Fibroblast of lung (primary cell): ENCODE measurements around the gene REL. TPM values are rescaled to one million over a fixed set of nuclear protein-coding genes. Genes with fewer than 3 reads are reported as not detected.

Source experiments
- DNase-seq, 2 donors: peaks; one replicate each; pipeline versions ENCODE4 v3.0.0 to v3.0.0-alpha.2; 2010; ENCODE audit warnings: low read depth in 2 of 2
- H2AFZ ChIP-seq: 2 replicates; pipeline ENCODE4 v1.5.1; 2012; ENCODE audit warnings: low read length, control low read depth, inconsistent platforms
- H3K27ac ChIP-seq: 2 replicates; pipeline ENCODE4 v1.5.1; 2011; ENCODE audit warnings: low read length, control low read depth; ENCODE audit not compliant: insufficient read depth
- H3K27me3 ChIP-seq: 2 replicates; pipeline ENCODE4 v1.5.1; 2011; ENCODE audit warnings: mild to moderate bottlenecking, low read length; ENCODE audit not compliant: control insufficient read depth, insufficient read depth
- H3K36me3 ChIP-seq: 2 replicates; pipeline ENCODE4 v1.5.1; 2011; ENCODE audit warnings: low read length; ENCODE audit not compliant: control insufficient read depth, insufficient read depth
- H3K4me1 ChIP-seq: 2 replicates; pipeline ENCODE4 v1.5.1; 2011; ENCODE audit warnings: low read length; ENCODE audit not compliant: control insufficient read depth, insufficient read depth; ENCODE audit errors: extremely low read depth
- H3K4me2 ChIP-seq: 2 replicates; pipeline ENCODE4 v1.5.1; 2011; ENCODE audit warnings: low read length, control low read depth; ENCODE audit not compliant: insufficient read depth; ENCODE audit errors: extremely low read depth
- H3K4me3 ChIP-seq, 4 experiments: fragments of 200-600 bp in 1 of 4; sonication (generic) in 1 of 4; replicated peaks in 1 of 4; 2 replicates each; pipeline ENCODE4 v1.5.1; 2011 to 2016; ENCODE audit warnings: low read length in 4 of 4, low read depth in 3 of 4, mild to moderate bottlenecking in 3 of 4, control low read depth in 2 of 4, inconsistent platforms in 1 of 4, mixed read lengths in 1 of 4; ENCODE audit not compliant: insufficient read depth in 1 of 4; ENCODE audit errors: control extremely low read depth in 1 of 4
- H3K79me2 ChIP-seq: 2 replicates; pipeline ENCODE4 v1.5.1; 2012; ENCODE audit warnings: mild to moderate bottlenecking, low read length, inconsistent platforms; ENCODE audit not compliant: control insufficient read depth, insufficient read depth
- H3K9ac ChIP-seq: 2 replicates; pipeline ENCODE4 v1.5.1; 2011; ENCODE audit warnings: mild to moderate bottlenecking, low read length, control low read depth; ENCODE audit not compliant: insufficient read depth
- H3K9me3 ChIP-seq: 2 replicates; pipeline ENCODE4 v1.5.1; 2012; ENCODE audit warnings: low read depth, low read length; ENCODE audit not compliant: control insufficient read depth, insufficient read depth
- H4K20me1 ChIP-seq: 2 replicates; pipeline ENCODE4 v1.5.1; 2011; ENCODE audit warnings: low read length; ENCODE audit not compliant: control insufficient read depth, insufficient read depth; ENCODE audit errors: extremely low read depth
- CTCF ChIP-seq, 2 donors: IDR thresholded peaks in 1 of 2; conservative IDR thresholded peaks in 1 of 2; 1 replicate in 1 of 2; 2 replicates in 1 of 2; pipeline ENCODE4 v1.5.1; 2011 to 2012; ENCODE audit warnings: low read length in 2 of 2, control low read depth in 1 of 2, inconsistent platforms in 1 of 2, low read depth in 1 of 2, mild to moderate bottlenecking in 1 of 2
- EZH2 ChIP-seq: IDR thresholded peaks from 2 replicates; pipeline ENCODE4 v1.5.1; 2012; ENCODE audit warnings: low read length, control low read depth, mild to moderate bottlenecking; ENCODE audit errors: missing control alignments
- polyA plus RNA-seq, 2 donors: library from polyadenylated mRNA; depleted of rRNA in 1 of 2; stranded (reverse) in 1 of 2; unstranded in 1 of 2; fragments of >200 nt; gene quantifications; 2 replicates each; pipeline ENCODE4 v1.2.1, GENCODE V29; 2011 to 2012; ENCODE audit warnings: missing spikeins in 1 of 2
- total RNA-seq: library from RNA; depleted of rRNA; stranded (reverse); fragments of >200 nt; gene quantifications from 2 replicates; pipeline ENCODE4 v1.2.1, GENCODE V29; 2014

Gene REL
- total and polyA plus RNA-seq, 2 donors (not counting 1 experiment from before 2014, with no cell fraction given), result 2.0 to 2.8 TPM

- no peaks in the 10 kb centered on the region for H3K4me1 ChIP-seq
- no peaks in the 10 kb centered on the region for H3K27me3 ChIP-seq
- TF ChIP-seq CTCF (conservative IDR thresholded peaks at IDR 0.05 in 1 of 2, IDR thresholded peaks at IDR 0.05 in 1 of 2; ENCODE audit: low read depth in 1 of 2, low read length in 2 of 2) (no peak), EZH2 (no peak)
- H3K27ac ChIP-seq, result no peak overlapping the region
- no peak overlapping the region for H2AFZ ChIP-seq
- no peaks in the 10 kb centered on the region for H3K9me3 ChIP-seq
- DNase-seq, result no peak
- no peaks in the 10 kb centered on the region for H4K20me1 ChIP-seq
- H3K4me2 ChIP-seq, result no peak overlapping the region
- H3K79me2 ChIP-seq, result no peaks in the 10 kb centered on the region
- no peak overlapping the region for H3K4me3 ChIP-seq
- no peaks in the 10 kb centered on the region for H3K36me3 ChIP-seq
- H3K9ac ChIP-seq, result no peak overlapping the region
Observed at GRCh38 chr2:60939622-60940021, 58.2 kb downstream of the REL start.

- Histone ChIP-seq H3K27ac (no peak overlapping the region), H3K4me1 (no peaks in the 10 kb centered on the region), H3K79me2 (no peaks in the 10 kb centered on the region), H3K9me3 (no peaks in the 10 kb centered on the region), H3K4me3 (no peak overlapping the region), H3K9ac (no peak overlapping the region), H3K4me2 (no peak overlapping the region), H3K27me3 (no peaks in the 10 kb centered on the region), H4K20me1 (no peaks in the 10 kb centered on the region), H3K36me3 (no peaks in the 10 kb centered on the region), H2AFZ (no peak overlapping the region)
- TF ChIP-seq CTCF (conservative IDR thresholded peaks at IDR 0.05 in 1 of 2, IDR thresholded peaks at IDR 0.05 in 1 of 2; ENCODE audit: low read depth in 1 of 2, low read length in 2 of 2) (no peak), EZH2 (no peak)
- no peak for DNase-seq
Observed at GRCh38 chr2:60945341-60945740, 64.0 kb downstream of the REL start.

- no peak overlapping the region for H3K9ac ChIP-seq
- DNase-seq, result no peak
- H3K4me1 ChIP-seq, result no peaks in the 10 kb centered on the region
- H3K27ac ChIP-seq, result no peak overlapping the region
- no peaks in the 10 kb centered on the region for H4K20me1 ChIP-seq
- no peak overlapping the region for H3K4me2 ChIP-seq
- no peaks in the 10 kb centered on the region for H3K27me3 ChIP-seq
- H3K4me3 ChIP-seq, result no peak overlapping the region
- no peak overlapping the region for H2AFZ ChIP-seq
- H3K36me3 ChIP-seq, result no peaks in the 10 kb centered on the region
- TF ChIP-seq EZH2 (no peak), CTCF (conservative IDR thresholded peaks at IDR 0.05 in 1 of 2, IDR thresholded peaks at IDR 0.05 in 1 of 2; ENCODE audit: low read depth in 1 of 2, low read length in 2 of 2) (no peak)
- no peaks in the 10 kb centered on the region for H3K79me2 ChIP-seq
- no peaks in the 10 kb centered on the region for H3K9me3 ChIP-seq
Observed at GRCh38 chr2:60947056-60947455, 65.7 kb downstream of the REL start.
